AG09309 (cell line): ENCODE data around the gene CHMP6.

Experiments
- DNase-seq: peaks from one replicate; pipeline ENCODE4 v3.0.0-alpha.2; 2010; ENCODE audit warnings: low read depth
- H3K4me3 ChIP-seq: 2 replicates; pipeline ENCODE4 v1.5.1; 2011; ENCODE audit warnings: mild to moderate bottlenecking, low read depth, low read length, moderate library complexity; ENCODE audit not compliant: control insufficient read depth
- TF ChIP-seq, protein P1 (sequence below): IDR thresholded peaks from 2 replicates; pipeline ENCODE4 v1.5.1; 2011; ENCODE audit warnings: mild to moderate bottlenecking, low read depth, low read length, inconsistent platforms; ENCODE audit not compliant: insufficient read depth, control insufficient read depth; ENCODE audit errors: missing control alignments

The CHMP6 gene

DNA sequence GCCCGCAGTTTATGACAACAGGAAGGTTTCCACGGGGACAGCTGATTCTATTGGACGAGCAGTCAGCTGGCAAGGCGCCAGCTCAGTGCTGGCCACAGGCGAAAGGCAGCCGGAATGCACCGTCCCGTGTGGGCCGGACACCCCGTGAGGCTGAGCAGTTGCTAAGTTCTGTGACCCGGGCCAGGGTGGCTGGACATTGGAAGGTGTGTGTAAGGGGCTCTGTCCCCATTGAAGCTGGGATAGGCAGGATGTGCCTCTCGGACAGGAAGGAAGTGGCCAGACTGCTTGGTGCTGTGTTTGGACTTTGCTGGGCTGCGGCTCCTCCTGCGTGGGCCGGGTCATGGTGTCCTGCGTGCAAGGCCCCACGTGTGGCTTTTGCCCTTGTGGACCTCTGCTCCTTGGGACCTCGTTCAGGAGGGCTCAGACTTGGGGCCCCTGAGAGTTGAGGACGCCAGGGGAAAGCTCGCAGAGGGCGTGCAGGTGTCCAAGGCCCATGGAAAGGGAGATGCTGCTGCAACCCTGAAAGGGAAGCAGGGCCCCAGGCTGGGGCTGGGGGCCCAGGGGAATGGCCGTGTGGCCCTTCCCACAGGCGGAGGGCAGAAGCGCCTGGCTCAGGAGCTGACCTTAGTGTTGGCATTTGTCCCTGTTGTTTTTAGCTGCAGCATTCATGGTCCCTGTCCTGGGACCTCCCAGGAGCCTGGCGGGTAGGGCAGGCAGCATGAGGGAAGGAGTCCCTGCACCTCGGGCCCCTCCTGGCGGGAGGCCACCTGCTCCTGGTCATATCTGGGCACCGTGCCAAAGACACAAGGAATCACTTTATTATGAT is 53.3 kb downstream of the CHMP6 start:
- H3K4me3 ChIP-seq: no peak overlapping the region
- DNase-seq: no peak
- TF ChIP-seq, protein P1, sequence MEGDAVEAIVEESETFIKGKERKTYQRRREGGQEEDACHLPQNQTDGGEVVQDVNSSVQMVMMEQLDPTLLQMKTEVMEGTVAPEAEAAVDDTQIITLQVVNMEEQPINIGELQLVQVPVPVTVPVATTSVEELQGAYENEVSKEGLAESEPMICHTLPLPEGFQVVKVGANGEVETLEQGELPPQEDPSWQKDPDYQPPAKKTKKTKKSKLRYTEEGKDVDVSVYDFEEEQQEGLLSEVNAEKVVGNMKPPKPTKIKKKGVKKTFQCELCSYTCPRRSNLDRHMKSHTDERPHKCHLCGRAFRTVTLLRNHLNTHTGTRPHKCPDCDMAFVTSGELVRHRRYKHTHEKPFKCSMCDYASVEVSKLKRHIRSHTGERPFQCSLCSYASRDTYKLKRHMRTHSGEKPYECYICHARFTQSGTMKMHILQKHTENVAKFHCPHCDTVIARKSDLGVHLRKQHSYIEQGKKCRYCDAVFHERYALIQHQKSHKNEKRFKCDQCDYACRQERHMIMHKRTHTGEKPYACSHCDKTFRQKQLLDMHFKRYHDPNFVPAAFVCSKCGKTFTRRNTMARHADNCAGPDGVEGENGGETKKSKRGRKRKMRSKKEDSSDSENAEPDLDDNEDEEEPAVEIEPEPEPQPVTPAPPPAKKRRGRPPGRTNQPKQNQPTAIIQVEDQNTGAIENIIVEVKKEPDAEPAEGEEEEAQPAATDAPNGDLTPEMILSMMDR: no peak

- DNase-seq: no peak
- TF ChIP-seq, protein P1: no peak
- H3K4me3 ChIP-seq: no peak overlapping the region
Observed at GRCh38 chr17:81045590-81046095, 54.0 kb downstream of the CHMP6 start.

- TF ChIP-seq, protein P1: no peak
- no peak for DNase-seq
- H3K4me3 ChIP-seq: no peak overlapping the region
Observed at GRCh38 chr17:81046132-81046769, 54.6 kb downstream of the CHMP6 start.

DNA sequence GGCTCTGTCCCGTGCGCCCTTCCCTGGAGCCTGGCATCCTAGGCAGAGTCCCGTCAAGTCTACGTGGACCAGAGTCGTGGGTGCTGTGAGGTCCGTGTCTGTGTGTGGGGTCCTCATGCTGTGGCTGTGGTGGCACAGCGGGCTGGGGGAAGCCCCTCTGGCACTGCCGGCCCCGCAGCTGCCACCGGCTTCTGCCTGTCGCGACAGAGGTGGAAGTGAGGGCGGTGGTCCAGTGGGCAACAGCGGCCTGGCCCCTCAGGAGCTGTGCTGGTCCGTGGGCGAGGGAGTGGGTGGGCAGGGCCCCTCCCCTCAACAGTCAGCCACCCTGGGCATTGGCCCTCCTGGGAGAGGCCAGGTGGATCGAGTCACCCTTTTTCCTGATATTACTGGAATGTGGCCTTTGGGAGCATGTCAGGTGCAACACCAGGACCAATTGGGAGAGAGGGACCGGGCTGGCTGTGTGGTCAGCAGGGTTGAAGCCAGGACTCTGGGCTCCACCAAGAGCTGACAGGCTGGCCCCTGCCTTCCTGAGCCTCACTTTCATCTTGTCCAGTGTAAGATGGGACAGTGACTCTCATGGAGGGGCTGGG is 55.2 kb downstream of the CHMP6 start:
- TF ChIP-seq, protein P1: no peak
- no peak overlapping the region for H3K4me3 ChIP-seq
- DNase-seq: no peak

DNA sequence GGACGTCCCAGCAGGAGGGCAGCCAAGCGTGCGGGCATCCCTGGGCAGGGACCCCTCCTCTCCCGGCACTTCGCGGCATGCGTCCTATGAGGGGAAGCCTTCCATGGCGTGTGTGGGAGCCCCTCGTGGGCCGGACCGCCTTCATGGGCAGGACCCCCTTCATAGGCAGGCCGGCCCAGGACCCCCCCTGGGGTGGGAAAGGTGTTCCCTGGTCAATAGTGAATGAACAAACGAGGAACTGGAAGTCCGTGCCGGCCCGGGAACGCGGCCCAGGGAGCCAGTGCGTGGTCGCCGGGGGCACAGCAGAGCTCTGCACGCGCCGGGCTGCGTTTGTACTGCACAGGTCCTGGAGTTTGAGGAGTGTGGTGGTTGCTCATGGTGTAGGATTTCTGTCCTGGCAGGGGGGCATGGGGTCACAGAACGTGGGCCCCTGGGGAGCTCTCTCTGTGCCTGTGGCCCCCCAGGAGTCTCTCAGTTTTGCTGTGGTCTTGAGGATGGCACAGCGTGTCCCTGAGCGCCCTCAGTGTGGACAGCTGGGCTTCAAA is 57.3 kb downstream of the CHMP6 start:
- DNase-seq: no peak
- TF ChIP-seq, protein P1: no peak
- H3K4me3 ChIP-seq: no peak overlapping the region

DNA sequence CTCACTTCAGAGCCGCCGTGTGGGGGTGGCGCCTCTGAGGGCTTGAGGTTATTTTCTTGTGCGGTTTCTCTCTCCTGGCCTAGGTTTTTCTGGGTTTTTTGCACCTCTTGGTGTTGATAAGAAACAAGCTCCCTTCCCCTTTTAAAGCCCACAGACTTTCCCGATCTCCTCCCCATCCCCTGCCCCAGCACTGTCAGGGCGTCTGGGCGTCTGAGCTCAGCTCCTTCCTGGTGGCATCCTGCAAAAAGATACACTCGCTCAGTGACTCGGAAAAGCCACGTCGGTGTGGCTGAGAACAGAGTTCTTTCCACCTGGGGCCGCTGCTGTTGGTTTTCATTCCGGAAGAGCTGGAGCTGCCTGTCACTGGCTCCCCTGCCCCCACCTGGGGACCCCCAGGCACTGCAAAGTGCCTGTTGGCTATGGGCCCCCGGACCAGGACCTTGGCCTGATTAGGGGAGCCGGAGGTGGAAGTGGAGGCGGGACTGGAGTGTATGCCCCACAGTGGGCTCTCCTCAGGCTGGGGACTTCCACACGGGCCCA is 57.8 kb downstream of the CHMP6 start:
- no peak overlapping the region for H3K4me3 ChIP-seq
- DNase-seq: no peak
- TF ChIP-seq, protein P1: no peak
